GM19468 (cell line): Measurements from ENCODE around the gene KCNH1.
"Not testable (repeated sequence)": the region's sequence is repeated elsewhere in the genome, so short reads cannot be mapped to it uniquely, and the experiment has no call there.

Source experiments
- ATAC-seq: cut with Tn5 transposase; IDR thresholded peaks from one replicate; pipeline ENCODE4 v1.9.1; 2021; ENCODE audit warnings: mild to moderate bottlenecking, moderate library complexity, moderate number of reproducible peaks; ENCODE audit not compliant: unreplicated experiment; ENCODE audit errors: extremely low read depth

Gene KCNH1

DNA sequence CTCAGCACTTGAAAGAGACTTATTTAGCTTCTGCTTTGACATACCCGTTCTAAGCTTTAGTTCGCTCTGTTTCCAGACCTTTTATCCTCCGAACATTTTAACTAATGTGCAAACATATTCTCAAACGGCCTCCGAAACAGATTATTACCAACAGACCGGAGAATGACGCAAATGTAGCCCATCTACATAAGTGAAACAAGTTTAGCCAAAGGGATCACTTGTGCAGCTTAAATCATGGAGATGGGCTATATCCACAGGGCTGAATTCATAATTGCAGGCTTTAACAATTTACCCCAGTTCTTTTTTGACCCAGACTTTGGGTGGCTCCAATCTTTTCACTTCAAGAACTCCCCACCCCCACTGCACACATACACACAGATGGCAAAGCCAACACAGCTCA lies 119.7 kb downstream of the KCNH1 start:
- ATAC-seq = no peak

DNA sequence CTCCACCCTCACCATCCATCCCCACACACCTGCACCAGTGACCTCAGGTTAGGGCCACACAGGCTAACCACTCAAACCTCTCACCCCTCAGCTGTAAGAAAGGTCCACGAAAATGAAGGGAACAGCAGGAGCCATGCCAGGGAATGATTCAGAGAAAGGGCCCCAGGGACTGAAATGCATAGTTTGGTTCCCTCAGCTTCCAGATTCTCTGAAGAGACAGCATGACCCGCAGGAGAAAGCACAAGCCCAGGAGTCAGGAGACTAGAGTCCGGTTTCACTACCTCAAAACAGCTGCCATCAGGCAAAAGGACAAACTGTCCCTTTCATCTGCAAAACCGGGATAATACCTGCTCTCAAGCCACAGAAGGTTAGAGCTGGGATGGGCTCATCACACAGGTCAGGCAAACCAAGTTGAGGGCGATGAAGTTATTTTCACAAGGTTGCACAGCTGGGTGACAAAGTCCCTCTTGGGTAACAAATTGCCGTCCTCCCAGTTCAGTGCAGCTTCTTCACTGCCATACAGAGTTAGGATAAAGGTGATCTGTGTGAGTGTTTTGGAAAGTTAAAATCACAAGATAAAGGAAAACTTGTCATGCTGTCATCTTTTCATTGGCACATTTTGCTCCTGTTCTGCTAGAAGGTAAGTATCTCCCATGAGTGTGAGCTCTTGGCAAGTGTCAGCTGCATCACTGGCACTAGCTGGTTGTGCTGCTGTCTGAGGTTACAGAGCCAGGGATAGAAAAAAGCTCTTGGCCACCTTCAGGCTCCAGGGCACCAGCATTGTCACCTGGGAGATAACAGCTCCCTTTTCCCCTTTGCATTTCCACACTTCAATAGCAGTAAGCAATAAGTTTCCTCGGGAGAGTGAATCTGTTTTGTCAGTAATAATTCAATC lies 120.4 kb downstream of the KCNH1 start:
- no peak for ATAC-seq

DNA sequence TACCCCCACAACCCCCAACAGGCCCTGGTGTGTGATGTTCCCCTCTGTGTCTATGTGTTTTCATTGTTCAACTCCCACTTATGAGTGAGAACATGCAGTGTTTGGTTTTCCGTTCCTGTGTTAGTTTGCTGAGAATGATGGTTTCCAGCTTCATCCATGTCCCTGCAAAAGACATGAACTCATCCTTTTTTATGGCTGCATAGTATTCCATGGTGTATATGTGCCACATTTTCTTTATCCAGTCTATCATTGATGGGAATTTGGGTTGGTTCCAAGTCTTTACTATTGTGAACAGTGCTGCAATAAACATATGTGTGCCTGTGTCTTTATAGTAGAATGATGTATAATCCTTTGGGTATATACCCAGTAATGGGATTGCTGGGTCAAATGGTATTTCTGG lies 122.8 kb downstream of the KCNH1 start:
- not testable (repeated sequence) for ATAC-seq

DNA sequence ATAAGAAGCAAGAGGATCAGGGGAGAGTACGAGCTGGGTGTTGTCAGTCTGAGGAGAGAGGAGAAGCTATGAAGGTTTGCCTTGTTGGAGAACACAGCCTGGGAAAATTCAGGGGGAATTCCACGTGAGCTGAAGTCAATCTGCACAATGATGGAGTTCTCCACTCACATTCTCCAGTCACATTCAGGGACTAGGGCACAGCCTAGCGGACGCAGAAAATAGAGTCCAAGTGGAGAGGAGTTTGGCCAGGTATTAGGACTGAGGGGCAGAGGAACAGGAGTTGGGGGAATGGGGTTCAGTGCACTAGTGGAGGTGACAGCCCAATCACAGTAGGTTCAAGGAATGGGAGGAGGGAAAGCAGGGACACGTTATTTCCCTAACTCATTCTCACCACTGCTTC lies 124.0 kb downstream of the KCNH1 start:
- no peak for ATAC-seq

DNA sequence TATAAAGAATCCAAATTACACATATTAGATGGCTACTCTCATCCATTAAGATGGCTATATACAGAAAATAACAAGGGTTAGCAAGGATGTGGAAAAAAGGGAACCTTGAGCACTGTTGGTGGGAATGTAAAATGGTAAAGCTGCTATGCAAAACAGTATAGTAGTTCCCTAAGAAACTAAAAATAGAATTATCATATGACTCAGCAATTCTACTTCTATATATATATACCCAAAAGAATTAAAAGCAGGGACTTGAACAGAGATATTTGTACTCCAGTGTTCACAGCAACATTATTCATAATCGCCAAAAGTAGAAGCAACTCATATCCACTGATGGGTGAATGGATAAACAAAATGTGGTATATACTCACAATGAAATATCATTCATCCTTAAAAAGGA lies 126.1 kb downstream of the KCNH1 start:
- no peak for ATAC-seq

DNA sequence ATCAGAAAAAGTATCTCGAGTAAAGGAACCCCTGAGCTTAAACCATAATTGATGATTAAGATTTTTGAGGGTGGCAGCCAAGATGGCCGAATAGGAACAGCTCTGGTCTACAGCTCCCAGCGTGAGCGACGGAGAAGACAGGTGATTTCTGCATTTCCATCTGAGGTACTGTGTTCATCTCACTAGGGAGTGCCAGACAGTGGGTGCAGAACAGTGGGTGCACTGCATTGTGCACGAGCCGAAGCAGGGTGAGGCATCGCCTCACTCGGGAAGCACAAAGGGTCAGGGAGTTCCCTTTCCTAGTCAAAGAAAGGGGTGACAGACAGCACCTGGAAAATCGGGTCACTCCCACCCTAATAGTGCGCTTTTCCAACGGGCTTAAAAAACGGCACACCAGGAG lies 138.0 kb downstream of the KCNH1 start:
- ATAC-seq = not testable (repeated sequence)

DNA sequence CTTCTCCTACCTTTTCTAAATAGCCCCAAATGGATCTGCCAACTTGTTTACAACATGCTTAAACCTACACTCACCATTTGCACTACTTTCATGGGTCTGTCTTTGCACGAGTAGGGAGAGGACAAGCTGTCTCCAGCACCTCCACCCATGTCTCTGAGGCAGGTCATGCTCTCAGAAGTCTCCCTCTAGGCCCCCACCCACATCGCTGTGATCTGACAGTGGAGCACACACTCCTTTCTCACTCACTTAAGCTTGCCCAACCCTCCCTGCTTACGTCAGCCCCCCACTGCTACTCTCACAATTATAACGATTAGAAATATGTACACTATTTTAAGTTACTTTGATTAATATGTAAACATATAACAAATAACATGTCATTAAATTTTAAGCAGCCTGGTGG lies 141.1 kb downstream of the KCNH1 start:
- ATAC-seq = no peak

DNA sequence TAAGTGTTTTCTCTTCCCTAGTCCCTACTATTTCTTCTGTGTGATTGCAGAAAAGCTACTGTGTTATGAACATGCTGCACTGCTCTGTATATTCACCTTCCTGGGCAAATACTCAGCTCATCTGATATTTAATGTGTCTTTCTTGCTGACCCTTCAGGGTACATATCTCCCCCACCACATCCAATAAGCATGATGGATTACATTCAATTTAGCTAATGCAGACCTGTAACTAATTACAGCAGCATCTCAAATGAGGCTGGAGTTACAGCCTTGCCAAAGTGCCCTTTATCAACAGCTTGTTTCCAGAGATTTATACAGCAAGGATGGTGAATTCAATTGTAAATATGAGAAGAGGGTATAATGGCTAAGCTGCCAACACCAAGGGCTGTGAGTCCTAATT lies 144.0 kb downstream of the KCNH1 start:
- no peak for ATAC-seq

DNA sequence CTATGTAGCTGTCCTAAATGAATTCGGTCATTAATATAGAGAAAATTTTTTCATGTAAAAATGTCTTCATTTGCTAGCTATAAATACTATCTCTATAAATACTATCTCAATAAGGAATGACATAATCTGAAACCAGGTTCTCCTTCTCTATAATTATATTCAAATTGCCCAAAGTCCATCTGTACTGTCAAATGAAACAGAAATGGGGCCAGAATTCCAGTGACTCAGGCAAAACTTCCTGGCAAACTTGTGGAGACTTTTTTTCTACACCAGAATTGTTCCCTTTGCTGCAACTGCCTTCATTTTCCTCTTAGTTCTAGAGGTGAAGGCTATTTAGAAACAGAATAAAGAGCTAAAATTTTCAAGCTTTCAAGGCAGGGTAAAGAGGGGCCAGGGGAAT lies 152.5 kb downstream of the KCNH1 start:
- ATAC-seq = no peak

DNA sequence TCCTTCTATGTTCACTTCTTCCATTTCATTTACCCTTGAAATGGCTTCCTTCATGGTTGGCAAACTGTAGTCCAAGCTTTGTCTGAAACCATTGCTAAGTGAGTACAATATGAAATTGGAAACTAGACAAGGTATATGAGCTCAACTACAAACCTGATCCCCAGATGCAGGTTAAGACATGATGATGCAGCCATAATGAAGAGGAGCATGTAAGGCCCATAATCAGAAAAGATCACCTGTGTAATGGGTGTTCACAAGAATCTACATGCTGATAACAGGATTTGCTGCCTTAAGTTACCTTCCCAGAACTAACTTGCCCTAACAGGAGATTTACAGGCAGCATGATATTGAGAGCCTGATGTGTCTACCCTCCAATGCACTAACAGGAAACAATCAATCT lies 153.9 kb downstream of the KCNH1 start:
- ATAC-seq = no peak

DNA sequence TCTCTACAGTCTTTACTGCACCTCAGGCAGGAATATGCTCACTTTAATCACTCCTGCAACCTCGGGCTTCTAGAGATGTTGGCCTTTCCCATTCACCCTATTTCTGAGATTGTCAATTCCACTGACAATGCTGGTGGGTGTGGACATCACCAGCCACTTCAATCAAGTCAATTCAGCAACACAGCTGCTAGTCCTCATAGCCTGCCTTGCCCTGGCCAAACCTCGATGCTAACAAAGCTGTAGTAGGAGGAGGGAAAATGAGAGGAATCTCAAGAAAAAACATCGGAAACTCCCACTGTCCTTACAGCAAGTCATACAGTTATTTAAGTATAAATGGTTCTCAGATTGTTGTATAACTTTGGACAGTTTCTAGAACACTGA lies 155.0 kb downstream of the KCNH1 start:
- ATAC-seq = no peak

DNA sequence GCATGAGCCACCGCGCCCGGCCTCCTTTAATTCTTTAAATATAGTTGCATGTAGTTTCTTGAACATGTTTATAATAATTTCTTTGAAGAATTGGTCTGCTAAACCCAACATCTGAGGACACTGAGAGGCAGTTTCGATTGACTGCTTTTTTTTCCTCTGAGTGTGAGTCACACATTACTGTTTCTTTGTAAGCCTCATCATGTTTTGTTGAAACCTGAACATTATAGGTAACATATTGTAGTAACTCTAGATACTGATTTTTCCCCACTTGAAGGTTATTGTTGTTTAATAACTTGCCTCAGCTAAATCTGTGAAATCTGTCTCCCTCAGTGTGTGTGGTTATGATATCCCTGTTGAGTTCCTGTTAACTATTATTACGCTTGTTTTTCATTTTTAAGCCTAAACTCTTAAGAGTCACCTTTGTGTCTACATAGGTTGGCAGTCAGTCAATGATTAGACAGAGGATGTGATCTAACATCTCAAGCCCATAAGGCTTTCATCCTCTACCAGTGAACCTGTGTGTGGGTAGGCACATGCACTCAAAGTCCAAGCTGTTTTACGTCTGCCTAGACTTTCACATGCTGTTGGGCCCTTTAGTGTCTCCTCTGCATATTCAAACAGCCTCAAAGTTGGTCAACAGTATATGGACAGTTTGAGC lies 155.5 kb downstream of the KCNH1 start:
- no peak for ATAC-seq

DNA sequence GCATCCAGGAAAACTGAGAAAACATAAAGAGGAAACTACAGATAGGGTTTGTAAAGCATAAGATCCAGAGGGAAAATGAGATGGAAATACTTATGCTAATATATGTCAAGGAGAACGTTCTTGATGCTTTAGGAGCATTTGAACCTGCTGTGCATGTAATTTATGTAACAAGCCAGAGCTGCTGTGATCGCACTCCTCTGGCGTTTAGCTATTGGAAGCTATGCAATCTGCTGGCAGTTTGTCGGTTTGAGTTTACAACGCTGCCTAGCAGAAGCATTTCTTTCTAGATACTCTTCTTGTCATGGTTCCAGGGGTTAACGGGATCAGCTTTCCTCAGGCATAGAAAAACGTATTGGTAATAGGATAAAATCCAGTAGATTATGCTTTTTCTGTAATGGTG lies 182.7 kb downstream of the KCNH1 start:
- ATAC-seq = no peak

DNA sequence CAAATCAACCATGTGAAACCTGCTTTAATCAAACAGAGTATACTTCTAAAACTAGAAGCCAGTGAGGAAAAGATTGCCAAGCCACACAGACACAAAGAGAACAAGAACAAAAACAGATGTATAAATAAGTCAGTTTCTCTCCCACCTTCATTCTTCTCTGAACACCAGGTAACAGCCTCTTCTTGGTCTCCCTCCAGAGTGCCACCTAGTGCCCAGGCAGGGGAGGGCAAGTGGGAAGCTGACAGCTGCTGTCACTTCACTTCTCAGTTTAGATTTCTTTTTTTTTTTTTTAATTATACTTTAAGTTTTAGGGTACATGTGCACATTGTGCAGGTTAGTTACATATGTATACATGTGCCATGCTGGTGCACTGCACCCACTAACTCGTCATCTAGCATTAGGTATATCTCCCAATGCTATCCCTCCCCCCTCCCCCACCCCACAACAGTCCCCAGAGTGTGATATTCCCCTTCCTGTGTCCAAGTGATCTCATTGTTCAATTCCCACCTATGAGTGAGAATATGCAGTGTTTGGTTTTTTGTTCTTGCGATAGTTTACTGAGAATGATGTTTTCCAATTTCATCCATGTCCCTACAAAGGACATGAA lies 183.9 kb downstream of the KCNH1 start:
- not testable (repeated sequence) for ATAC-seq

DNA sequence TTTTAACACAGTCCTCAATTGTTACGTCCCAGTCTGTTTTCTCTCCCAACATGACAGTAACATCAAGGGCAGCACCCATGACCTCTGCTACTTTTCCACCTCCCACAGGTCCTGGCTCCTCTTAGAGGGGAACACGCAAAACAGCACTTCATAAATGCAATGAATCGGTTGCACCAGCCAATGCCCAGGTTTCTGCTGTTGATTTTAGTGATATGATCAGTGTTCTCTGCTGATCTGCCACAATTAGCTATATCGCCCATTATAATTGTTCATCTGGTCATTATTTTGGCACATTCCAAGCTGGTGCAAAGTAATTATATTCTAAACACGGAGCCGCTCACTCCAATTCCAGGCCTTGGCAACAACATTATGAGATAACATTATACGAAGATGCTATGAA lies 184.5 kb downstream of the KCNH1 start:
- ATAC-seq = no peak

DNA sequence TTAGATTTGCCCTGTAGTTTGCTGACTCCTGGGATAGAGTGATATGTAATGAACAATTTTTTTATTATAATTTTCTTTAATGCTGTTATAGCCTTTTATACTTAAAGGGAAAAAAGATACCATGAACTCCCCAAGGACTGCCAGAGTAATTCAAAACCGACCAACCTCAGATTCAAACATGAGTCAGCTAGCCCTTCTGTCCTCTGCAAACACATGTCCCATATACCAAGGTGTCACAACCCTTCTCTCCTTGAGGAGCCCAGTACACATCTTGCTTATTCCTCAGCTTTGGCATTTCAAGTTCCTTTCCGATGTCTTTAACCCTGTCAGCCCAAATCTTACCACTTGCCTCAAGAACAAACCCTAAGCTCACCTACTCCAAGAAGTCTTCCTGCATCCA lies 184.9 kb downstream of the KCNH1 start:
- ATAC-seq = no peak

DNA sequence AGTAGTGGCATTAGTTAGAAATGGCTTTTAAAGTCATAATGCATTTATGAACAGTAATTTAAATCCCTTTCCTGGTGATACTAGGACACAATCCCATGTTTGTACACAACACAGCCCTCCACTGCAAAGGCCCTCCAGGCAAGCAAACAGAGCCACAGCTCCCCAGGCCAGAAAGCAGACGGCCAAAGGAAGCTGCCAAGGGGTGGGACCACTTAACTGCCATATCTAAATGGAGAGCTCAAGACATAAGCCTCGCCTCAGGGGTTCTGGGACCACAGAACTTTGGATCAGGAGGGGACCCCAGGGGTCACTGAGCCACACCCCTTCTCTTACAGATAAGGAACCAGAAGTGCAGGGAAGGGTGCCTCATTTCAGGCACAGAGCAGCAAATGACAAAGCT lies 189.7 kb downstream of the KCNH1 start:
- no peak for ATAC-seq

DNA sequence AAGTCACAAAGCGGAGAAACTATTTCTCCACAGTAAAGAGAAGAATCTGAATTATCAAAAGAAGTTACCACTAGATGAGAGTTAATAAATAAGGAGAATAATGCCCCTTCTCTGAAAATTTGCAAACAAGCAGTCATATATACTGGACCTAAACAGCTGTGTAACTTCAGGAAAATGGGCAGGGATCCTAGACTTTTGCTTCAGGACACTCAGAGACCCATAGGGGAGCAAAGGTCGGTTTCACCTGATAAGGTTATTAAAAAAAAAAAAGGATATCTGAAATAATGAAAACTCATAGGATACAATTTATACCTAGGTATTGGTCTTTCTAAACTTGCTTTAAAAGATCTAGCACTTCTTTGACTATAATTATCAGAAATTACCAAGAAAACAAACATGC lies 191.4 kb downstream of the KCNH1 start:
- ATAC-seq = no peak

DNA sequence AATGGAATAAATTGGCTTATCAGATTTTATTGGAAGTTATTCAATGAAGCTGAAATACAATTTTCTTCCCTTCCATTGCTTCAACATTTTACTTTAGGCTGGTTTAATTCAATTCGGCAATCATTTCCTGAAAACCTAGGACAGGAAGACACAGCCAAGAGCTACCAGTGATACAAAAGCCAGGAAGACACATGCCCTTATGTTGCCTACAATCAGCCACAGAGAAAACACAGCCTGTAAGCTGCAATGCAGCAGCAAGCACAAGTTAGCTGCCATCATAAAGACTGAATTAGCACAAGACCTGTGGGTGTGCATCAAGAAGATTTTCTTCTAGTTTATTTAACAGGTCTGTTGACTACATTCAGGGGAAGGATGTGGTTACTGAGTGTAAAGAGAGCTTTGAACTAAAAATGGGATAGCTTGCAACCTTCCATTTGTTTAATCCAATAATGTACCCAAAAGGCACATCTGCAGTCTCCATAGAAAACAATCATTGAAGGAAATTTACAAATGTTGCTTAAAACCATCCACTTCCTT lies 193.8 kb downstream of the KCNH1 start:
- no peak for ATAC-seq

DNA sequence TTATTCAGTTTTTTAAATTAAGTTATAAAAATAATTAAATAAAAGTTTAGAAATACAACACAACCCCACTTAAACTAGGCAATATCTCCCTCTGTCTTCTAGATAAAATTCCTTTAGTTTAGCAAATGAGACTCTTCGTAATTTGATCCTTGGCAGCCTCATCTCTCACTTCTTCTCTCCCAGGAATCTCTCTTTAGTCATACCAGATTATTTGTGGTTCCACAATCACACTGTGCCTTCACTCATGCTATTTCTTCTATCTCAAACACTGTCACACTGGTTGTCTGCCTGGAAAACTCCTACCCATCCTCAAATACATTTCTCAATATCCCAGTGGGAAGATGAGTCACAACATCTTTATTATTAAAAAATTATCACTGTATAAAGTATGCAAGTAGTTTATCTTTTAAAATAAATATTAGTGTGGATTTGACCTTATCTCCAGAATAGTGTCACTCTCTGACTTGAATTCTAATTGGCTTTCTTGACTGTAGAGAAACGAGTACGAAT lies 195.5 kb downstream of the KCNH1 start:
- ATAC-seq = no peak

DNA sequence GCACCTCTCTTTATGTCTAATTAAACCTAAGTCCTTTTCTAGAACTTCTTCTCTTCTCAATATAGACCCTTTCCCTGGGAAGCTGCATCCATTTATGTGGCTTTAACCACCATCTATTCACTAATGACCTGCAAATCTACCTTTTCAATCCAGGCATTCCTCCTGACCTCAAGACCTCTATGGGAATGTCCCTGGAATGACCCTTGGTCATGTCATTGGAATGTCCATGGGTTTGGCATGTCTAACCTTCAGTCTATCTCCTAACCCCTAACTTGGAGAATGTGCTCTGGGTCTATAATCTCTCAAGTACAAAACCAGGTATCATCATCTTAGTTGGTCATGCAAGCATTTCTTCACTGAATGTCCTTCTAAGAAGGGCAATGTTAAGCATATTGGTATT lies 196.1 kb downstream of the KCNH1 start:
- no peak for ATAC-seq
